WERI-Rb-1 (cell line): ENCODE data around the gene CGGBP1.
"Not testable (repeated sequence)": the region's sequence is repeated elsewhere in the genome, so short reads cannot be mapped to it uniquely, and the experiment has no call there.

Experiments
- DNase-seq: peaks from one replicate; pipeline ENCODE4 v3.0.0-alpha.2; 2020
- H3K27ac ChIP-seq: fragments of 250-450 bp; sonication (Bioruptor Pico); 2 replicates; pipeline ENCODE4 v1.5.1; 2020; ENCODE audit warnings: mild to moderate bottlenecking, moderate library complexity
- H3K27me3 ChIP-seq: fragments of 250-450 bp; sonication (Bioruptor Pico); 2 replicates; pipeline ENCODE4 v1.5.1; 2021; ENCODE audit warnings: mild to moderate bottlenecking, low read depth, moderate library complexity; ENCODE audit not compliant: insufficient read depth, severe bottlenecking
- H3K36me3 ChIP-seq: fragments of 250-450 bp; sonication (Bioruptor Pico); 2 replicates; pipeline ENCODE4 v1.5.1; 2020; ENCODE audit warnings: mild to moderate bottlenecking, moderate library complexity
- H3K4me3 ChIP-seq: 2 replicates; pipeline ENCODE4 v1.5.1; 2011; ENCODE audit warnings: low read depth, mild to moderate bottlenecking, control low read depth, low read length
- H3K9me3 ChIP-seq: fragments of 250-450 bp; sonication (Bioruptor Pico); 2 replicates; pipeline ENCODE4 v1.5.1; 2021; ENCODE audit warnings: mild to moderate bottlenecking, moderate library complexity; ENCODE audit not compliant: severe bottlenecking
- TF ChIP-seq, protein P1 (sequence below): IDR thresholded peaks from 2 replicates; pipeline ENCODE4 v1.5.1; 2011; ENCODE audit warnings: low read depth, mild to moderate bottlenecking, control low read depth, inconsistent platforms, low read length

The CGGBP1 gene

GRCh38 chr3:88028876-88029275 lies 29.9 kb downstream of the CGGBP1 start:
- Histone ChIP-seq H3K36me3 (no peaks in the 10 kb centered on the region), H3K9me3 (no peaks in the 10 kb centered on the region), H3K27ac (no peak overlapping the region), H3K4me3 (no peak overlapping the region), H3K27me3 (no peaks in the 10 kb centered on the region)
- TF ChIP-seq, protein P1, sequence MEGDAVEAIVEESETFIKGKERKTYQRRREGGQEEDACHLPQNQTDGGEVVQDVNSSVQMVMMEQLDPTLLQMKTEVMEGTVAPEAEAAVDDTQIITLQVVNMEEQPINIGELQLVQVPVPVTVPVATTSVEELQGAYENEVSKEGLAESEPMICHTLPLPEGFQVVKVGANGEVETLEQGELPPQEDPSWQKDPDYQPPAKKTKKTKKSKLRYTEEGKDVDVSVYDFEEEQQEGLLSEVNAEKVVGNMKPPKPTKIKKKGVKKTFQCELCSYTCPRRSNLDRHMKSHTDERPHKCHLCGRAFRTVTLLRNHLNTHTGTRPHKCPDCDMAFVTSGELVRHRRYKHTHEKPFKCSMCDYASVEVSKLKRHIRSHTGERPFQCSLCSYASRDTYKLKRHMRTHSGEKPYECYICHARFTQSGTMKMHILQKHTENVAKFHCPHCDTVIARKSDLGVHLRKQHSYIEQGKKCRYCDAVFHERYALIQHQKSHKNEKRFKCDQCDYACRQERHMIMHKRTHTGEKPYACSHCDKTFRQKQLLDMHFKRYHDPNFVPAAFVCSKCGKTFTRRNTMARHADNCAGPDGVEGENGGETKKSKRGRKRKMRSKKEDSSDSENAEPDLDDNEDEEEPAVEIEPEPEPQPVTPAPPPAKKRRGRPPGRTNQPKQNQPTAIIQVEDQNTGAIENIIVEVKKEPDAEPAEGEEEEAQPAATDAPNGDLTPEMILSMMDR = no peak
- no peak for DNase-seq

DNA sequence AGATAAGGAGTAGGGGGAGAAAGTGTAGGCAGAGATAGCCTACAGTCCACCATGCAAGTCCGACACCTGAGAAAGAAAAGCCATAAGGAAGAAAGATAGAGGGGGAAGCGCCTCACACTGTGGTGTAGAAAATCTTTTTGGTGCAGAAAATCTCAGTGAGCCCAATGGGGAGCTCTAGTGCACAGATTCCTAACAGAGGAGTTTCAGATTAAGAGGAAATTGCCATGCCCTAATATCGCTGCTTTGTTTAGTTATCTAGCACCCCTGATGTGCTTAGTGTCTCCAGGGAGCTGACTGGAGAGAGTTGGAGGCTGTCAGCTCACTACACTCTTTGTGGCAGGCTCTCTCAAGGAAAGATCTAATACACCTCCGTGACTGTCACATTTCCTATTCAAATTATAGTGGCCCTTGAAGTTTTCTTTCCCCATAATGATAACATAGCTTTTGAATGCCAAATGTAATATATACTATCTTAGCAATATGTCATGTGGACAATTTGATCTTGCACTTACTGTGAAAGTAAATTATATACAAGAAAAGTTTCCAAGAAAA lies 33.7 kb downstream of the CGGBP1 start:
- TF ChIP-seq, protein P1 = no peak
- H3K36me3 ChIP-seq = no peaks in the 10 kb centered on the region
- H3K4me3 ChIP-seq = no peak overlapping the region
- no peaks in the 10 kb centered on the region for H3K9me3 ChIP-seq
- H3K27me3 ChIP-seq = no peaks in the 10 kb centered on the region
- no peak for DNase-seq
- H3K27ac ChIP-seq = no peak overlapping the region

DNA sequence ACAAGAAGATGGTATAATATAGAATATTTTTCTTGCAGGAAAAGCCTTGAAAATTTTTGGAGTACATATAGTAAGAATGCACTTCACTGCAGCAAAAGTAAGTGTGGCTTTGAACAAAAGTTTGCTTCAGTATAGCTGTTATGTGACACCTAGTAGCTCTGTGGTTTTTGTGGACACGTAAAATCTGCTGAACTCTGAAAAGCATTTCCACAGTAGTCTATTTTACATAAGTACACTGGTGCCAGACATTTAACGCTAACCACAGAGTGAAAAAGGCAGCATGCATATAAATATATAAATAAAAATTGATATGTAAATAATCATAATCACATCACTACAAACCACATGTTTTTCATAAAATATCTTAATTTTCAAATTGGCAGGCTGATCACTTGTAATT lies 39.8 kb downstream of the CGGBP1 start:
- TF ChIP-seq, protein P1 = no peak
- DNase-seq = no peak
- H3K36me3 ChIP-seq = no peaks in the 10 kb centered on the region

DNA sequence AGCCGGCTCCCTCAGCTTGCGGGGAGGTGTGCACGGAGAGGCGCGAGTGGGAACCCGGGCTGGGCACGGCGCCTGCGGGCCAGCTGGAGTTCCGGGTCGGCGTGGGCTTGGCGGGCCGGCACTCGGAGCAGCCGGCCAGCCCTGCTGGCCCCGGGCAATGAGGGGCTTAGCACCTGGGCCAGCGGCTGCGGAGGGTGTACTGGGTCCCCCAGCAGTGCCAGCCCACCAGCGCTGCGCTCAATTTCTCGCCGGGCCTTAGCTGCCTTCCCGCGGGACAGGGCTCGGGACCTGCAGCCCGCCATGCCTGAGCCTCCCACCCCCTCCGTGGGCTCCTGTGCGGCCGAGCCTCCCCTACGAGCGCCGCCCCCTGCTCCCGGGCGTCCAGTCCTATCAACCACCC lies 43.1 kb downstream of the CGGBP1 start:
- H3K4me3 ChIP-seq, DNase-seq, H3K27ac ChIP-seq, H3K36me3 ChIP-seq, H3K9me3 ChIP-seq, H3K27me3 ChIP-seq: not testable (repeated sequence)

More for the DNA sequence above, 39.8 kb downstream of the CGGBP1 start:
- no peak overlapping the region for H3K27ac ChIP-seq
- H3K9me3 ChIP-seq = no peaks in the 10 kb centered on the region
- no peak overlapping the region for H3K4me3 ChIP-seq
- no peaks in the 10 kb centered on the region for H3K27me3 ChIP-seq

DNA sequence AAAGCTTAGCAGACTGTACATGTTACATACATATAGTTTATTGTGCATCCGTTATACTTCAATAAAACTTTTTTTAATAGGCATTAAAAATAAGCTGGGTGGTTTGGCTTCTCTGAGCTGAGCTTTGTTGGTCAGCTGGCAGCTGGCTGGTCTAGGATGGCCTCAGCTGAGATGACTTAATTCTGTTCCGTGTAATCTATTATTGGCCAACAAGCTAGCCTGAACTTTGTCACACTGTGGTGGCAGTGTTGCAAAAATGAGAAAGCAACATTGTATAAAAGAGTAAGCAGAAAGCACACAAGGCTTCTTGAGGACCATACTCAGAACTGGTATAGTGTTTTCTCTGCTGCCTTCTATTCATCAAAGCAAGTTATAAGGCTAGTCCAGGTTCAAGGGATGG lies 45.2 kb downstream of the CGGBP1 start:
- Histone ChIP-seq H3K27ac (no peak overlapping the region), H3K36me3 (no peaks in the 10 kb centered on the region), H3K9me3 (no peaks in the 10 kb centered on the region), H3K27me3 (no peaks in the 10 kb centered on the region), H3K4me3 (no peak overlapping the region)
- TF ChIP-seq, protein P1 = no peak
- DNase-seq = no peak

DNA sequence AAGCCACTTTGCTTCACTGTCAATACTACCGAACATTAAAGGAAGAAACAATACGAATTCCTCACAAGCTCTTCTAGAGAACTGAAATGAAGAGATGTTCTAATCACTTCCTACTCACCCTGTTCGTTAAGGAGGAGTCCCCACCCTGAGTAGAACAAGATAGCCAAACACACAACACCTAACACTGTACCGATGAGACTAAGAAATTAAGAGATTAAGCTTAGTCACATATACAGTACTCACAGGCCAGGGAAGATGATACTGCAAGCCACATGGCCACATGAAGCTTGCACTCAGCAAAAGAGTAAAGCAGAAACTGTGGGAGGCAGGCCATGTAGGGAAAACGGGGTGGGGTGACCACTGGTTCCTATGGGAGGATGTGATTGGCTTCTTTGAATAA lies 48.0 kb downstream of the CGGBP1 start:
- no peak for DNase-seq
- no peaks in the 10 kb centered on the region for H3K9me3 ChIP-seq
- TF ChIP-seq, protein P1 = no peak
- no peaks in the 10 kb centered on the region for H3K27me3 ChIP-seq
- H3K4me3 ChIP-seq = no peak overlapping the region
- no peaks in the 10 kb centered on the region for H3K36me3 ChIP-seq
- H3K27ac ChIP-seq = no peak overlapping the region
